Measurements from ENCODE around the gene COA8.

Gene COA8

DNA sequence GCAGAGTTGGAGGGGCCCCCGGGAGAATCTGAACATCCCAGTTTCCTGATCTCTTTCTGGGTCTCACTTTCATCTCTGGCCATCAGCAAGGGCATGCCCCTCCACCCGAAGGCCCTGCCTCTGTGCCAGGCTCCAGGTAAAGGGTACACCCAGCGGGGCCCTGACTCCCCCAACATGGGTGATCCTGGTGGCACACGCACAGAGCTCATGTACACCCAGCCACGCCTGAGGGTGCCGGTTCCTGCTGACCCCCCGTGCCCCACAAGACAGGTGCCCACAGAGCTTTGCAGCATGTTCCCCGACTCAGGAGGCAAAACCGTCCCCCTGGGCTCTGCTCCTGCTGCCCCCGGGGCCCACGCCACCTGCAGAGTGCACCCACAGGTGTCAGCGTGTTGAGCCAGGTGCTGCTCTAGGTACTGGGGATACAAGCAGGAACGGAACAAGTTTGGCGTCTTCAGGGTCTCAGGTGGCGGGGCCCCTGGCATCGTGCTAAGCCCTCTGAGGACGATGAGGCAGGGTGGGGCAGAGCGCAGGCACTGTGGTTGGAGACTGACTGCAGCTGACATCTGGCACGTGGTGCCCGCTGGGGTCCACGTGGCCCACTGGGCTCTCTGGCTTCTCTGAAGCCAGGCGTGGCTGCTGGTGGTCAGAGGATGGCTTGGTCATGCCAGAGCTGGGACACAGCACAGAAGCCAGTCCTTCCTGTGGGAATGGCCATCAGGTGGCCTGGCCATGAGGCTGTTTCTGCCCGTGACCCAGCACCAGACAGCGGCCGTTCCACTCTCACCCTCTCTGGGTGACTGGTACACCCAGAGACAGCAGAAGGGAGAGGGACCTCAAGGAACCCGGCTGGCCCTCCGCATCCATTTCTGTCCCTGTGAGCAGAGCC lies 14.1 kb upstream of the COA8 start:
- no peak for DNase-seq (ENCODE audit: extremely low spot score)
- POLR2A ChIA-PET, result no interaction called here
- CTCF ChIA-PET, result interaction anchor here (1.4 to 14.9 kb wide), 6 partner anchors 12 to 470 kb away, joined by 3 to 214 read pairs (median 8); partner anchors contain the start of gene CKB
- TF ChIP-seq, protein P1, sequence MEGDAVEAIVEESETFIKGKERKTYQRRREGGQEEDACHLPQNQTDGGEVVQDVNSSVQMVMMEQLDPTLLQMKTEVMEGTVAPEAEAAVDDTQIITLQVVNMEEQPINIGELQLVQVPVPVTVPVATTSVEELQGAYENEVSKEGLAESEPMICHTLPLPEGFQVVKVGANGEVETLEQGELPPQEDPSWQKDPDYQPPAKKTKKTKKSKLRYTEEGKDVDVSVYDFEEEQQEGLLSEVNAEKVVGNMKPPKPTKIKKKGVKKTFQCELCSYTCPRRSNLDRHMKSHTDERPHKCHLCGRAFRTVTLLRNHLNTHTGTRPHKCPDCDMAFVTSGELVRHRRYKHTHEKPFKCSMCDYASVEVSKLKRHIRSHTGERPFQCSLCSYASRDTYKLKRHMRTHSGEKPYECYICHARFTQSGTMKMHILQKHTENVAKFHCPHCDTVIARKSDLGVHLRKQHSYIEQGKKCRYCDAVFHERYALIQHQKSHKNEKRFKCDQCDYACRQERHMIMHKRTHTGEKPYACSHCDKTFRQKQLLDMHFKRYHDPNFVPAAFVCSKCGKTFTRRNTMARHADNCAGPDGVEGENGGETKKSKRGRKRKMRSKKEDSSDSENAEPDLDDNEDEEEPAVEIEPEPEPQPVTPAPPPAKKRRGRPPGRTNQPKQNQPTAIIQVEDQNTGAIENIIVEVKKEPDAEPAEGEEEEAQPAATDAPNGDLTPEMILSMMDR (IDR thresholded peaks at IDR 0.05; ENCODE audit: control extremely low read depth, extremely low read depth, low read depth, missing control alignments), result no peak

DNA sequence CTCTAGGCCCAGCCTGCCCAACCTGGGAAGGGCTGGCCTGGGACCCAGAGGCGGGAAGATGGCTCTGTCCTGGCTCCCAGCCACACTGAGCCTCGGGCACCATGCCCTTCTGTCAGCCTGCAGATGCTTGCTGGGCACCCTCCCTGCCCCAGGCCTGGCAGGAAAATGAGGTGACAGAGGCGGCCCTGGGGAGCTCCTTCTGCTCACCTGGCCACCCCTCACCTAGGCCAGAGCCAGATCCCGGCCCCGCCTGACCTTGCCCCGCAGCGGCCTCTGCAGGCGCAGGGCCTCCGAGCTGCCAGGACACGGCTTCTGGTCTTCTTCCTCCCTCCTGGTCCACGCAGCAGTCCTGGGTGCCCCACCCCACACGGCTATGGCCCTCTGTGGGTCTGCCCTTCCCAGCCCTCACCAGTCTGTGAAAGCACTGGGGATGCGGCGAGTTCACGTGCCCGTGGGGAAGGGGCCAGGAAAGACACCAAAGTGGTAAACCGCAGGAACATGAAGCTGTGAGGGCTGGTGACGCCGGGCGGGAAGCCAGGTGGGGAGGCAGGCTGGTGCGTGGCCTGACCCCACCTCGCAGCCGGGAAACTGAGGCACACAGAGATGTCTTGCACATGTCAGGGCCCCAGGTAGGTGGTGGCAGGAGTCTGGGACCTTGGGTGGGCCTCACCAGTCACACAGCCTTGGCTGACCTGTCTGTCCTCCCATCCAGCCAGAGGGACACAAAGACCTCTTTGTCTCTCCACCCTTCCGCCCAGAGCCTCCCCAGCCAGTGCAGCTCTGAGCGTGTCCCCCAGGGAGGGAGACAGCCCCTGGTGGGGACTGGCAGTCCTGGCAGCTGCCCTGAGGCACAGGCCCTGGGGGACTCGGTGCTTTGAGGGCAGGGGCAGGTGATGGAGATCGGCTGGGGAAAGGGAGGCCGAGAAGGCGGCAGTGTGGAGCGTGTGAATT lies 13.1 kb upstream of the COA8 start:
- TF ChIP-seq, protein P1 (IDR thresholded peaks at IDR 0.05; ENCODE audit: control extremely low read depth, extremely low read depth, low read depth, missing control alignments), result no peak
- no peak for DNase-seq (ENCODE audit: extremely low spot score)
- ChIA-PET POLR2A (interaction anchor here (0.5 kb wide), 1 partner anchor 853 kb away, joined by 4 read pairs; no protein-coding TSS in a partner anchor), CTCF (interaction anchor here (2.0 to 14.9 kb wide), 2 partner anchors 9 to 31 kb away, joined by 6 to 214 read pairs; partner anchors contain the start of gene CKB)

DNA sequence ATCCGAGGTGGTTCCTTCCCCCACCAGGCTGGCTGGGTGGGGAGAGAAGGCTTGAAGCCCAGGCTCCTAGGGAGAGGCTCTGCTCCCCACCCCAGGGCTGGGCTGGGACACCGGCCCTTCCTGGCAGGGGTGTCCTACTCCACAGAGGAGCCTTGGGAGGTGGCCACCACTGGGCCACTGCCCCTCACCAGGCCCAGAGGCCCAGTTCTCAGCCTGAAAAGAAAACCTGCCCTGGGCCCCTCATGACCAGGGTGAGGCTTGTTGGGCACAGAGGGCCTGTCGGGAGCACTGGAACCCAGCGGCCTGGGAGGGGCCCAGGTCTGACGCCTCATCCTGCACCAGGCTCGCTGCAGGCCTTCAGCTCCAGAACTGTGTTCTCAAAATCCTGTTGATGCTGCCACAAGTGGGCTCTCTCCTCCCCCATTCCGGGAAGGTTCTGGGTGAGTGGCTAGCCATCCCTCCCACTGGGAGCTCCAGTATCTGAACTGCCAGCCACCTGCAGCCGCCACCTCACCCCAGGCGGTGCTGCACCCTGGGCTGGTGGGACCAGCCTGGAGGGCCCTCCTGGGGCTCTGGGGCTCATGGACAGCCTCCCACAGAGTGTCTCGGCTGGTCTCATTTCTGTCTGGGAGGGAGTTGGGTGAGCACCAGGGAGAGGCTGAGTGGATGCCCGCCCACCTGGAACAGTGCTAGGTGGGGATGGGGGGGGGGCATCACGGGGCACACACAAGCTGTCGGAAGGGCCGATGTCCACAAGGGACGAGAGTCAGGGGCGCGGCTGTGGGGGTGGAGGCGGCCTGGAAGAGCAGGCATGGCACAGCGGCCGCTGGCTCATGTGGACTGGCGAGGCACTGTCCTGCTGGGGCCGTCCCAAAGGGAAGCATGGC lies 12.1 kb upstream of the COA8 start:
- TF ChIP-seq, protein P1 (IDR thresholded peaks at IDR 0.05; ENCODE audit: control extremely low read depth, extremely low read depth, low read depth, missing control alignments), result no peak
- CTCF ChIA-PET, result interaction anchor here (2.0 to 14.9 kb wide), 4 partner anchors 8 to 32 kb away, joined by 6 to 214 read pairs (median 7); partner anchors contain the start of gene CKB
- POLR2A ChIA-PET, result interaction anchor here (0.5 kb wide), 1 partner anchor 854 kb away, joined by 4 read pairs; no protein-coding TSS in a partner anchor
- no peak for DNase-seq (ENCODE audit: extremely low spot score)

DNA sequence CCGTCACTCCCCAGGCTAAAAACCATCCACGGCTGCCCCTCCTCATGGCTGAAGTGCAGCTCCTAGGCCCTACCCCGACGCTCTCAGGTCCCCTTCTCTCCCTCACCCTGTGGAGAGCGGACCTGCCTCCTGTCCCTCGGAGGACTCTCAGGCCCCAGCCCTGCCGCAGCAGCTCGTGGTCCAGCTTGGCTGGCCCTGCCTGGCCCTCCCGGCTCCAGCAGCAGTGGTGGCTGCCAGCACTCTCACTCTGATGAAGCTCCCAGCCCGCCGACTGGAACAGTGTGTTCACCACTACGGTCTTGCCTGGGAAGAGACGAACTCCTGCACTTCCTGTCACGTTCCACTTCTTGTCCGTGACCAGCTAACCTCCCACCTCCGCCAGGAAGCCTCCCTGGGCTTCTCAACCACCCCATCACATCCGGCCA lies 11.4 kb upstream of the COA8 start:
- CTCF ChIA-PET, result interaction anchor here (2.0 to 14.9 kb wide), 4 partner anchors 8 to 33 kb away, joined by 6 to 214 read pairs (median 7); partner anchors contain the start of gene CKB
- TF ChIP-seq, protein P1 (IDR thresholded peaks at IDR 0.05; ENCODE audit: control extremely low read depth, extremely low read depth, low read depth, missing control alignments), result no peak
- POLR2A ChIA-PET, result no interaction called here
- no peak for DNase-seq (ENCODE audit: extremely low spot score)

DNA sequence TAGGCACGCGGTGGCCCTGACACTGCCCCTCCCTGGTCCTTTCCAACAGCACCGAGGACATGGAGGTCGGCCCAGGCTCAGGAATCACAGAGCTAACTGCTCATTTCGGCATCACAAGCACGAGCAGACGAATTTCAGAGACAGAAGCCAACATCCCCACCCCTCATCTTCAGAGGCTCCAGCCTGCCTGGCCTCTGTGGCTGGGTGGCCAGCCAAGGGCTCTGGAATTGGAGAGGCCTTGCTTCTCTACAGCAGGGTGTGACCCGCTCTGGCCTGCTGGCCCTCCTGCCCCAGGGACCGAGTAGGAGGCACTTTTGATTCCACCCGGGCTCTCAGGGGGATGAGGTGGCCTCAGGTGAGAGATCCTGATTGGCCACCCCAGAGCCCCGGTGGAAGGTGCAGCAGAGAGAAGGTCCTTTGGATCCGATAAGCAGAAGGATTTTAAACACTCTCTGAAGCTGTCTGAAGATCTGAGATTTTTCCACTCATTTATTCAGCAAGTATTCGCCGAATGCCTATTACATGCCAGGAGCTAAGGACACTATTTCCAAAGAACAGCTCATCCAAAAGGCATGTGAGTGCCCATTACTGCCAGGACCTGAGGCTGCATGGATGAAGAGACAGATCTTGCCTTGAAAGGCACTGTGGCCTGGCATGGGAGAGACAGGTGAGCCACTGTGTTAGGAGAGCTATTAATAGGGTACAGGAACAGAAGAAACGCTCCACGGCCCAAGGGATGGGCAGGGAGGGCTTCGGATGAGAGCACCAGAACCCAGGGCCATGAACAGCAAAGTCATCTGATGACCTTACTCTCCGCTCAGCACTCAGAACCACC lies 10.5 kb upstream of the COA8 start:
- no peak for DNase-seq (ENCODE audit: extremely low spot score)
- ChIA-PET CTCF (interaction anchor here (1.7 to 14.9 kb wide), 4 partner anchors 9 to 33 kb away, joined by 7 to 214 read pairs (median 8); partner anchors contain the start of gene CKB), POLR2A (no interaction called here)
- TF ChIP-seq, protein P1 (IDR thresholded peaks at IDR 0.05; ENCODE audit: control extremely low read depth, extremely low read depth, low read depth, missing control alignments), result no peak
